ENCODE data around the gene KIR3DL3.
"Not testable (repeated sequence)": the region's sequence is repeated elsewhere in the genome, so short reads cannot be mapped to it uniquely, and the experiment has no call there.

Gene KIR3DL3

DNA sequence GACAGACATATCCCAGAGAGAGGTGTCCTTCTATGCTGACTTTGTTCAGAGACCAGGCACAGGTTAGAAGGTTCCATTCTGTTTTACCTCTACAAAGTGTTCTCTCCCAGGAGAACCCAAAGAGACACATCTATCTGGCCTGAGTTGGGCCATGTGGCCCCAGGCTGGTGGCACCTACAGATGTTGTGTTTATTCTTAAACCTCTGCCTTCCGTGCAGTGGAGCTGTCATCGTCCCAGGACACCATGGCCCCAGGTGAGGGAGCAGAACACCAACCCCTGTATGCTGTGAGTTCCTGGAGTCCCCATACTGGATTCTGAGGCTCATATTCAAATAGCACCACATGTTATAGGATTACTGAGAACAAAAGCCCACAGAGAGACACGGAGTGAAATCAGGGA, 3.9 kb downstream of the KIR3DL3 start:
- no peaks in the 10 kb centered on the region for H3K36me3 ChIP-seq (ENCODE audit: low read depth)
- ATAC-seq (ENCODE audit: low read depth), result no peak
- no peaks in the 10 kb centered on the region for H3K4me1 ChIP-seq (ENCODE audit: insufficient read depth, poor library complexity, severe bottlenecking)
- no peaks in the 10 kb centered on the region for H3K9me3 ChIP-seq (ENCODE audit: severe bottlenecking)
- H3K27me3 ChIP-seq (ENCODE audit: insufficient read depth, poor library complexity, severe bottlenecking), result no peaks in the 10 kb centered on the region
- H3K27ac ChIP-seq (ENCODE audit: poor library complexity, severe bottlenecking), result no peak overlapping the region
- no peak for TF ChIP-seq CTCF (IDR thresholded peaks at IDR 0.05; ENCODE audit: poor library complexity, severe bottlenecking)
- no peak for DNase-seq (ENCODE audit: low spot score)
- no peak overlapping the region for H3K4me3 ChIP-seq (ENCODE audit: severe bottlenecking)

GRCh38 chr19:54729416-54730188, 5.4 kb downstream of the KIR3DL3 start:
- ATAC-seq (ENCODE audit: low read depth) (no peak), DNase-seq (ENCODE audit: low spot score) (no peak)
- H3K36me3 ChIP-seq (ENCODE audit: low read depth), result no peaks in the 10 kb centered on the region
- no peak for TF ChIP-seq CTCF (IDR thresholded peaks at IDR 0.05; ENCODE audit: poor library complexity, severe bottlenecking)
- H3K4me1 ChIP-seq (ENCODE audit: insufficient read depth, poor library complexity, severe bottlenecking), result no peaks in the 10 kb centered on the region
- H3K27me3 ChIP-seq (ENCODE audit: insufficient read depth, poor library complexity, severe bottlenecking), result no peaks in the 10 kb centered on the region
- H3K4me3 ChIP-seq (ENCODE audit: severe bottlenecking), result no peak overlapping the region
- no peaks in the 10 kb centered on the region for H3K9me3 ChIP-seq (ENCODE audit: severe bottlenecking)
- no peak overlapping the region for H3K27ac ChIP-seq (ENCODE audit: poor library complexity, severe bottlenecking)

GRCh38 chr19:54731191-54731590, 6.9 kb downstream of the KIR3DL3 start:
- DNase-seq (ENCODE audit: low spot score) (no peak), ATAC-seq (ENCODE audit: low read depth) (no peak)
- H3K4me3 ChIP-seq (ENCODE audit: severe bottlenecking), result no peak overlapping the region
- H3K4me1 ChIP-seq (ENCODE audit: insufficient read depth, poor library complexity, severe bottlenecking), result no peaks in the 10 kb centered on the region
- H3K9me3 ChIP-seq (ENCODE audit: severe bottlenecking), result no peaks in the 10 kb centered on the region
- H3K27me3 ChIP-seq (ENCODE audit: insufficient read depth, poor library complexity, severe bottlenecking), result no peaks in the 10 kb centered on the region
- no peaks in the 10 kb centered on the region for H3K36me3 ChIP-seq (ENCODE audit: low read depth)
- no peak overlapping the region for H3K27ac ChIP-seq (ENCODE audit: poor library complexity, severe bottlenecking)
- TF ChIP-seq CTCF (IDR thresholded peaks at IDR 0.05; ENCODE audit: poor library complexity, severe bottlenecking), result no peak

GRCh38 chr19:54738306-54738705, 14.1 kb downstream of the KIR3DL3 start, which contains the start of gene KIR2DL3:
Gene KIR2DL3 (plus strand): TSS chr19:54738513. CDS start chr19:54738546, 33 bp downstream.
- not testable (repeated sequence) for H3K36me3 ChIP-seq (ENCODE audit: low read depth); H3K4me3 ChIP-seq (ENCODE audit: severe bottlenecking); DNase-seq (ENCODE audit: low spot score); H3K4me1 ChIP-seq (ENCODE audit: insufficient read depth, poor library complexity, severe bottlenecking); H3K9me3 ChIP-seq (ENCODE audit: severe bottlenecking); ATAC-seq (ENCODE audit: low read depth); H3K27me3 ChIP-seq (ENCODE audit: insufficient read depth, poor library complexity, severe bottlenecking); H3K27ac ChIP-seq (ENCODE audit: poor library complexity, severe bottlenecking)

DNA sequence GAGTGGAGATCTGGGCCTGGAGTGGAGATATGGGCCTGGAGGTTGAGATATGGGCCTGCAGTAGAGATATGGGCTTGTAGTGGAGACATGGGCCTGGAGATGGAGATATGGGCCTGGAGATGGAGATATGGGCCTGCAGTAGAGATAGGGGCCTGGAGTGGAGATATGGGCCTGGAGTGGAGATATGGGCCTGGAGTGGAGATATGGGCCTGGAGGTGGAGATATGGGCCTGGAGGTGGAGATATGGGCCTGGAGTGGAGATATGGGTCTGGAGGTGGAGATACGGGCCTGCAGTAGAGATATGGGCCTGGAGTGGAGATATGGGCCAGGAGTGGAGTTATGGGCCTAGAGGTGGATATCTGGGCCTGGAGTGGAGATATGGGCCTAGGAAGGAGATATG, 14.5 kb downstream of the KIR3DL3 start:
- no peaks in the 10 kb centered on the region for H3K36me3 ChIP-seq (ENCODE audit: low read depth)
- no peak for TF ChIP-seq CTCF (IDR thresholded peaks at IDR 0.05; ENCODE audit: poor library complexity, severe bottlenecking)
- H3K27me3 ChIP-seq (ENCODE audit: insufficient read depth, poor library complexity, severe bottlenecking), result no peaks in the 10 kb centered on the region
- H3K9me3 ChIP-seq (ENCODE audit: severe bottlenecking), result no peaks in the 10 kb centered on the region
- no peak for DNase-seq (ENCODE audit: low spot score)
- no peak overlapping the region for H3K27ac ChIP-seq (ENCODE audit: poor library complexity, severe bottlenecking)
- no peak overlapping the region for H3K4me3 ChIP-seq (ENCODE audit: severe bottlenecking)
- H3K4me1 ChIP-seq (ENCODE audit: insufficient read depth, poor library complexity, severe bottlenecking), result no peaks in the 10 kb centered on the region
- no peak for ATAC-seq (ENCODE audit: low read depth)
